Peyer's patch (tissue), 4 donors: ENCODE results near the gene FKBP9. TPM values are rescaled to one million over a fixed set of nuclear protein-coding genes. Genes with fewer than 3 reads are reported as not detected.

Experiments used
- DNase-seq, 3 donors: peaks; one replicate each; pipeline ENCODE4 v3.0.0-alpha.2; 2017 to 2019
- H3K27ac ChIP-seq, 4 donors: fragments of 200-600 bp; sonication (generic); one replicate each; pipeline ENCODE4 v1.5.1; 2016 to 2019
- H3K27me3 ChIP-seq, 2 donors: fragments of 200-600 bp; sonication (generic); one replicate each; pipeline ENCODE4 v1.5.1; 2019
- H3K36me3 ChIP-seq, 3 donors: fragments of 200-600 bp; sonication (generic); one replicate each; pipeline ENCODE4 v1.5.1; 2016 to 2019
- H3K4me1 ChIP-seq, 4 donors: fragments of 200-600 bp; sonication (generic); one replicate each; pipeline ENCODE4 v1.5.1; 2016 to 2019
- H3K4me3 ChIP-seq, 4 donors: fragments of 200-600 bp; sonication (generic); 1 replicate in 3 of 4; 2 replicates in 1 of 4; pipeline ENCODE4 v1.5.1; 2016 to 2019; ENCODE audit warnings: mild to moderate bottlenecking in 1 of 4
- H3K9me3 ChIP-seq, 4 donors: fragments of 200-600 bp; sonication (generic); one replicate each; pipeline ENCODE4 v1.5.1; 2016 to 2019; ENCODE audit warnings: mild to moderate bottlenecking in 1 of 4
- CTCF ChIP-seq, 6 experiments: fragments of 450-650 bp in 4 of 6; fragments of 200-600 bp in 2 of 6; sonication (generic) in 1 of 6; IDR thresholded peaks; one replicate each; pipeline ENCODE4 v1.5.1; 2017 to 2019; ENCODE audit warnings: antibody characterized with exemption in 6 of 6, mild to moderate bottlenecking in 3 of 6, moderate library complexity in 1 of 6
- POLR2A ChIP-seq, 2 donors: fragments of 450-650 bp; IDR thresholded peaks; one replicate each; pipeline ENCODE4 v1.5.1; 2017; ENCODE audit warnings: antibody characterized with exemption in 2 of 2, mild to moderate bottlenecking in 2 of 2, moderate library complexity in 2 of 2
- total RNA-seq, 4 donors: library from RNA; depleted of rRNA; stranded (reverse); fragments of >200 nt; gene quantifications; one replicate each; pipeline ENCODE4 v1.1.0, GENCODE V29; 2016

The FKBP9 gene
- total RNA-seq, 4 donors from 2014 or later: 93.2 to 145 (median 113) TPM

GRCh38 chr7:33012364-33012763, 55.1 kb downstream of the FKBP9 start:
- H3K36me3 ChIP-seq: peaks cover 0 to 46% (median 0%) of the 10 kb centered on the region in 3 donors
- TF ChIP-seq POLR2A (IDR thresholded peaks at IDR 0.05) (no peak), CTCF (IDR thresholded peaks at IDR 0.05) (no peak)

GRCh38 chr7:33024189-33024757, 67.0 kb downstream of the FKBP9 start:
- Histone ChIP-seq H3K27ac (no peak overlapping the region), H3K27me3 (no peaks in the 10 kb centered on the region), H3K9me3 (no peaks in the 10 kb centered on the region), H3K4me3 (no peak overlapping the region), H3K4me1 (no peaks in the 10 kb centered on the region), H3K36me3 (peaks cover 0 to 79% (median 0%) of the 10 kb centered on the region in 3 donors)
- TF ChIP-seq POLR2A (IDR thresholded peaks at IDR 0.05) (no peak), CTCF (IDR thresholded peaks at IDR 0.05) (no peak)
- DNase-seq: no peak

More at GRCh38 chr7:33012364-33012763, 55.1 kb downstream of the FKBP9 start:
- no peaks in the 10 kb centered on the region for H3K4me1 ChIP-seq
- no peaks in the 10 kb centered on the region for H3K27me3 ChIP-seq
- DNase-seq: no peak
- H3K27ac ChIP-seq: no peak overlapping the region
- no peak overlapping the region for H3K4me3 ChIP-seq
- H3K9me3 ChIP-seq: no peaks in the 10 kb centered on the region

- peaks cover 0 to 8% (median 0%) of the 10 kb centered on the region in 4 donors for H3K4me1 ChIP-seq
- no peaks in the 10 kb centered on the region for H3K9me3 ChIP-seq
- peaks cover 0 to 5% (median 0%) of the 10 kb centered on the region in 3 donors for H3K36me3 ChIP-seq
- H3K27me3 ChIP-seq: no peaks in the 10 kb centered on the region
- TF ChIP-seq CTCF (IDR thresholded peaks at IDR 0.05) (no peak), POLR2A (IDR thresholded peaks at IDR 0.05) (no peak)
- no peak overlapping the region for H3K27ac ChIP-seq
- H3K4me3 ChIP-seq: no peak overlapping the region
- no peak for DNase-seq
Observed at GRCh38 chr7:33035776-33036175, 78.5 kb downstream of the FKBP9 start.

GRCh38 chr7:33038639-33039038, 81.4 kb downstream of the FKBP9 start:
- Histone ChIP-seq H3K27ac (no peak overlapping the region), H3K36me3 (no peaks in the 10 kb centered on the region), H3K4me1 (peaks cover 0 to 29% (median 0%) of the 10 kb centered on the region in 4 donors), H3K27me3 (no peaks in the 10 kb centered on the region), H3K4me3 (peak overlapping the region in 2 of 4 donors; percentile 51 to 54), H3K9me3 (no peaks in the 10 kb centered on the region)
- DNase-seq: no peak
- TF ChIP-seq POLR2A (IDR thresholded peaks at IDR 0.05) (no peak), CTCF (IDR thresholded peaks at IDR 0.05) (no peak)

- Histone ChIP-seq H3K4me1 (peaks cover 0 to 30% (median 0%) of the 10 kb centered on the region in 4 donors), H3K36me3 (no peaks in the 10 kb centered on the region), H3K27me3 (no peaks in the 10 kb centered on the region), H3K9me3 (no peaks in the 10 kb centered on the region), H3K27ac (peak overlapping the region; percentile 53 to 77 (median 68)), H3K4me3 (peak overlapping the region; percentile 5 to 54 (median 38))
- no peak for TF ChIP-seq POLR2A (IDR thresholded peaks at IDR 0.05)
- TF ChIP-seq CTCF (IDR thresholded peaks at IDR 0.05): no peak
- DNase-seq: no peak
Observed at GRCh38 chr7:33039257-33039902, 82.1 kb downstream of the FKBP9 start.
